Astrocyte (in vitro differentiated cells and primary cell): ENCODE measurements around the gene CEP250. TPM values are rescaled to one million over a fixed set of nuclear protein-coding genes. Genes with fewer than 3 reads are reported as not detected.

ENCODE experiments used
- DNase-seq: peaks from one replicate; pipeline ENCODE4 v3.0.0-alpha.2; 2010; ENCODE audit warnings: low read depth
- FAIRE-seq: peaks from 2 replicates; lab custom pipeline; 2011; peaks lifted over from hg19 to GRCh38; lab: Jason Lieb, UNC
- H2AFZ ChIP-seq: 2 replicates; pipeline ENCODE4 v1.6.0; 2012; ENCODE audit warnings: low read depth, low read length, inconsistent platforms
- H3K27ac ChIP-seq: 2 replicates; pipeline ENCODE4 v1.5.1; 2011; ENCODE audit warnings: low read depth, low read length, inconsistent platforms
- H3K27me3 ChIP-seq: 2 replicates; pipeline ENCODE4 v1.6.0; 2011; ENCODE audit warnings: low read length, inconsistent platforms; ENCODE audit not compliant: insufficient read depth
- H3K36me3 ChIP-seq: 2 replicates; pipeline ENCODE4 v1.5.1; 2011; ENCODE audit warnings: low read length, inconsistent platforms; ENCODE audit not compliant: insufficient read depth
- H3K4me1 ChIP-seq: 2 replicates; pipeline ENCODE4 v1.5.1; 2011; ENCODE audit warnings: low read length, inconsistent platforms; ENCODE audit not compliant: insufficient read depth
- H3K4me2 ChIP-seq: 2 replicates; pipeline ENCODE4 v1.6.0; 2012; ENCODE audit warnings: low read length, inconsistent platforms
- H3K4me3 ChIP-seq: 2 replicates; pipeline ENCODE4 v1.5.1; 2011; ENCODE audit warnings: low read depth, mild to moderate bottlenecking, low read length, inconsistent platforms; ENCODE audit not compliant: insufficient read depth
- H3K79me2 ChIP-seq: 2 replicates; pipeline ENCODE4 v1.6.0; 2012; ENCODE audit warnings: mild to moderate bottlenecking, low read length, inconsistent platforms; ENCODE audit not compliant: insufficient read depth
- H3K9ac ChIP-seq: 2 replicates; pipeline ENCODE4 v1.6.0; 2012; ENCODE audit warnings: mild to moderate bottlenecking, low read length, inconsistent platforms
- H3K9me3 ChIP-seq: 2 replicates; pipeline ENCODE4 v1.5.1; 2012; ENCODE audit warnings: low read depth, mild to moderate bottlenecking, low read length, inconsistent platforms; ENCODE audit not compliant: insufficient read depth
- H4K20me1 ChIP-seq: 2 replicates; pipeline ENCODE4 v1.6.0; 2012; ENCODE audit warnings: low read length, inconsistent platforms; ENCODE audit not compliant: insufficient read depth
- H3K27ac Mint-ChIP-seq: one replicate; pipeline ENCODE4 v1.8.0; 2021; ENCODE audit warnings: mild to moderate bottlenecking, mixed read lengths; ENCODE audit not compliant: unreplicated experiment
- H3K27me3 Mint-ChIP-seq: one replicate; pipeline ENCODE4 v1.8.0; 2021; ENCODE audit warnings: low read depth, mixed read lengths; ENCODE audit not compliant: unreplicated experiment
- H3K36me3 Mint-ChIP-seq: one replicate; pipeline ENCODE4 v1.8.0; 2021; ENCODE audit warnings: low read depth, mixed read lengths; ENCODE audit not compliant: unreplicated experiment
- H3K4me1 Mint-ChIP-seq: one replicate; pipeline ENCODE4 v1.8.0; 2021; ENCODE audit warnings: low read depth, mixed read lengths; ENCODE audit not compliant: unreplicated experiment
- H3K4me3 Mint-ChIP-seq: one replicate; pipeline ENCODE4 v1.8.0; 2021; ENCODE audit warnings: mild to moderate bottlenecking, moderate library complexity, mixed read lengths; ENCODE audit not compliant: unreplicated experiment
- H3K9me3 Mint-ChIP-seq: one replicate; pipeline ENCODE4 v1.8.0; 2021; ENCODE audit warnings: mild to moderate bottlenecking, mixed read lengths; ENCODE audit not compliant: unreplicated experiment
- CTCF ChIP-seq: IDR thresholded peaks from 2 replicates; pipeline ENCODE4 v1.5.1; 2011; ENCODE audit warnings: low read depth, mild to moderate bottlenecking, inconsistent platforms, low read length, moderate library complexity; ENCODE audit not compliant: insufficient read depth
- EZH2 ChIP-seq: IDR thresholded peaks from 2 replicates; pipeline ENCODE4 v1.6.1; 2012; ENCODE audit warnings: mild to moderate bottlenecking, low read length, inconsistent platforms; ENCODE audit not compliant: insufficient read depth
- total RNA-seq: library from RNA; stranded (reverse); gene quantifications from 2 replicates; pipeline ENCODE4 v1.2.1, GENCODE V29; 2021

CEP250 gene
- total RNA-seq, 1 donor from 2014 or later, result 107 TPM

- Histone ChIP-seq H3K79me2 (peaks cover 72% of the 10 kb centered on the region), H3K4me1 (peaks cover 6% of the 10 kb centered on the region), H3K9me3 (no peaks in the 10 kb centered on the region), H2AFZ (no peak overlapping the region), H3K27me3 (no peaks in the 10 kb centered on the region), H3K4me3 (no peak overlapping the region), H4K20me1 (no peaks in the 10 kb centered on the region), H3K36me3 (peaks cover 12% of the 10 kb centered on the region), H3K4me2 (no peak overlapping the region), H3K27ac (no peak overlapping the region), H3K9ac (no peak overlapping the region)
- FAIRE-seq, result no peak
- H3K9me3 Mint-ChIP-seq, result peaks cover 9% of the 10 kb centered on the region
- H3K27me3 Mint-ChIP-seq, result no peaks in the 10 kb centered on the region
- no peak overlapping the region for H3K4me3 Mint-ChIP-seq
- no peak for DNase-seq
- no peak overlapping the region for H3K27ac Mint-ChIP-seq
- TF ChIP-seq EZH2 (no peak), CTCF (no peak)
- H3K36me3 Mint-ChIP-seq, result peaks cover 20% of the 10 kb centered on the region
- peaks cover 5% of the 10 kb centered on the region for H3K4me1 Mint-ChIP-seq
Measured at GRCh38 chr20:35409542-35409941, 45.9 kb upstream of the CEP250 start.

- Histone ChIP-seq H3K4me1 (peaks cover 6% of the 10 kb centered on the region), H3K4me3 (peak overlapping the region; percentile 87), H3K36me3 (peaks cover 12% of the 10 kb centered on the region), H3K4me2 (peak overlapping the region; percentile 91), H2AFZ (no peak overlapping the region), H3K9ac (peak overlapping the region; percentile 91), H3K27ac (no peak overlapping the region), H3K79me2 (peaks cover 62% of the 10 kb centered on the region), H4K20me1 (no peaks in the 10 kb centered on the region), H3K27me3 (no peaks in the 10 kb centered on the region), H3K9me3 (no peaks in the 10 kb centered on the region)
- H3K27me3 Mint-ChIP-seq, result no peaks in the 10 kb centered on the region
- H3K4me3 Mint-ChIP-seq, result peak overlapping the region; percentile 99
- peaks cover 5% of the 10 kb centered on the region for H3K4me1 Mint-ChIP-seq
- H3K9me3 Mint-ChIP-seq, result peaks cover 6% of the 10 kb centered on the region
- H3K27ac Mint-ChIP-seq, result no peak overlapping the region
- no peak for TF ChIP-seq CTCF
- TF ChIP-seq EZH2, result no peak
- no peak for FAIRE-seq
- no peak for DNase-seq
- H3K36me3 Mint-ChIP-seq, result peaks cover 20% of the 10 kb centered on the region
Measured at GRCh38 chr20:35410613-35411012, 44.8 kb upstream of the CEP250 start.

- no peaks in the 10 kb centered on the region for H3K79me2 ChIP-seq
- H3K9me3 ChIP-seq, result no peaks in the 10 kb centered on the region
- no peak overlapping the region for H3K9ac ChIP-seq
- H3K9me3 Mint-ChIP-seq, result no peaks in the 10 kb centered on the region
- no peak overlapping the region for H3K27ac ChIP-seq
- FAIRE-seq (no peak), DNase-seq (no peak)
- H2AFZ ChIP-seq, result no peak overlapping the region
- H3K4me1 ChIP-seq, result no peaks in the 10 kb centered on the region
- peaks cover 2% of the 10 kb centered on the region for H3K27me3 ChIP-seq
- H3K36me3 ChIP-seq, result no peaks in the 10 kb centered on the region
- no peak overlapping the region for H3K4me2 ChIP-seq
- H3K4me3 ChIP-seq, result no peak overlapping the region
- peaks cover 2% of the 10 kb centered on the region for H3K27me3 Mint-ChIP-seq
- TF ChIP-seq EZH2 (no peak), CTCF (no peak)
- no peak overlapping the region for H3K4me3 Mint-ChIP-seq
- H4K20me1 ChIP-seq, result no peaks in the 10 kb centered on the region
- no peaks in the 10 kb centered on the region for H3K4me1 Mint-ChIP-seq
- H3K36me3 Mint-ChIP-seq, result no peaks in the 10 kb centered on the region
- no peak overlapping the region for H3K27ac Mint-ChIP-seq
Measured at GRCh38 chr20:35421322-35421721, 34.1 kb upstream of the CEP250 start.
